ENCODE results near the gene DNAH3.

- TF ChIP-seq EZH2 (IDR thresholded peaks at IDR 0.05; ENCODE audit: insufficient read depth, poor library complexity, severe bottlenecking), result no peak
- TF ChIP-seq EZH2phosphoT487 (IDR thresholded peaks at IDR 0.05; ENCODE audit: insufficient read depth, low read depth), result no peak
These were observed 129.3 kb downstream of the DNAH3 start for GRCh38 chr16:21021316-21021715.

Data from GM23248 (cell line).